ENCODE data around the gene VAMP2.

The VAMP2 gene

DNA sequence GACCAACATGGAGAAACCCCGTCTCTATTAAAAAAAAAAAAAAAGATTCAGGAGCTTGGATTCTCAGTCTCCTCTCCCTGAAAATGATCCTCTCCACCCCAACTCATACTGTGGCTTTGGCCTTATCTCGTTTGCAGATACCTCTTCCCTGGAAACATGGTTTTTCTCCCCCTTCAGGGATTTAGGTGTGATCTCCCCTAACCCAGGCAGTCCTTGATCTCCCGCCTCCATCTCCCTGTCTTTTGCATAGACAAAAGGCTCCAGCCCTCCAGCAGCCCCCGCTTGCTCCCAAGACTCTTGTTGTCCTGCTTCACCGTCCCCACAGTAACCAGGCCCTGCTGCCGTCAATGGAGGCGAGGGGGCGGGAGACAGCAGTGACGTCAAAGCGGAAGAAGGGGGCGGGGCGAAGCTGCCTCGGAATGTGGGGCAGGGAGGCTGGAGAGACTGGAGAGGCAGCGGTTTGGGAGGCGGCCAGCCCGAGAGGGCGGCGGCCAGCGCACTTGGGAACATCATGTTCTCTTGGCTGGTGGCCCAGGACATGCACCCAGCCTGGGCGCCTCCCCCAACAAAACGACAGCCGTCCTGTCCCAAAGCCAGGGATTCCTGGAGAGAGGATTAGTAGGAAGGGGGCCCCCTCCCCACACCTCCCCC, 8.7 kb downstream of the VAMP2 start (continued):
- TF ChIP-seq, protein P1, sequence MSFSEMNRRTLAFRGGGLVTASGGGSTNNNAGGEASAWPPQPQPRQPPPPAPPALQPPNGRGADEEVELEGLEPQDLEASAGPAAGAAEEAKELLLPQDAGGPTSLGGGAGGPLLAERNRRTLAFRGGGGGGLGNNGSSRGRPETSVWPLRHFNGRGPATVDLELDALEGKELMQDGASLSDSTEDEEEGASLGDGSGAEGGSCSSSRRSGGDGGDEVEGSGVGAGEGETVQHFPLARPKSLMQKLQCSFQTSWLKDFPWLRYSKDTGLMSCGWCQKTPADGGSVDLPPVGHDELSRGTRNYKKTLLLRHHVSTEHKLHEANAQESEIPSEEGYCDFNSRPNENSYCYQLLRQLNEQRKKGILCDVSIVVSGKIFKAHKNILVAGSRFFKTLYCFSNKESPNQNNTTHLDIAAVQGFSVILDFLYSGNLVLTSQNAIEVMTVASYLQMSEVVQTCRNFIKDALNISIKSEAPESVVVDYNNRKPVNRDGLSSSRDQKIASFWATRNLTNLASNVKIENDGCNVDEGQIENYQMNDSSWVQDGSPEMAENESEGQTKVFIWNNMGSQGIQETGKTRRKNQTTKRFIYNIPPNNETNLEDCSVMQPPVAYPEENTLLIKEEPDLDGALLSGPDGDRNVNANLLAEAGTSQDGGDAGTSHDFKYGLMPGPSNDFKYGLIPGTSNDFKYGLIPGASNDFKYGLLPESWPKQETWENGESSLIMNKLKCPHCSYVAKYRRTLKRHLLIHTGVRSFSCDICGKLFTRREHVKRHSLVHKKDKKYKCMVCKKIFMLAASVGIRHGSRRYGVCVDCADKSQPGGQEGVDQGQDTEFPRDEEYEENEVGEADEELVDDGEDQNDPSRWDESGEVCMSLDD (tag by site-specific recombination; IDR thresholded peaks at IDR 0.05) = peak; percentile 65; the same call in 1 of the 2 replicates
- TF ChIP-seq ZBTB7A (tag by site-specific recombination; IDR thresholded peaks at IDR 0.05; ENCODE audit: low read depth) (no peak), ZNF677 (tag by site-specific recombination; IDR thresholded peaks at IDR 0.05) (no peak), ZNF701 (tag by site-specific recombination; IDR thresholded peaks at IDR 0.05) (no peak), ZNF121 (tag by site-specific recombination; IDR thresholded peaks at IDR 0.05) (no peak), SETDB1 (IDR thresholded peaks at IDR 0.05; ENCODE audit: insufficient read length, low read length) (no peak), ZNF621 (tag by site-specific recombination; IDR thresholded peaks at IDR 0.05) (no peak), ZNF555 (tag by site-specific recombination; conservative IDR thresholded peaks at IDR 0.05) (no peak), ZNF658 (tag by site-specific recombination; IDR thresholded peaks at IDR 0.05) (no peak), ZNF214 (tag by site-specific recombination; IDR thresholded peaks at IDR 0.05; ENCODE audit: borderline replicate concordance) (no peak), ZNF433 (tag by site-specific recombination; IDR thresholded peaks at IDR 0.05; ENCODE audit: low read depth) (no peak), ZNF19 (tag by site-specific recombination; IDR thresholded peaks at IDR 0.05; ENCODE audit: low read depth) (no peak), ZNF580 (tag by site-specific recombination; IDR thresholded peaks at IDR 0.05) (peak; percentile 56), TCF7L2 (IDR thresholded peaks at IDR 0.05; ENCODE audit: borderline replicate concordance, low read depth, low read length) (no peak), ZBTB48 (tag by site-specific recombination; IDR thresholded peaks at IDR 0.05) (peak; percentile 62; the same call in 1 of the 2 replicates), ZNF544 (tag by site-specific recombination; IDR thresholded peaks at IDR 0.05) (no peak), PATZ1 (tag by site-specific recombination; IDR thresholded peaks at IDR 0.05) (peak; percentile 92), ZBTB17 (tag by site-specific recombination; IDR thresholded peaks at IDR 0.05) (peak; percentile 72), ZNF311 (tag by site-specific recombination; IDR thresholded peaks at IDR 0.05; ENCODE audit: borderline replicate concordance) (no peak), KLF16 (tag by site-specific recombination; IDR thresholded peaks at IDR 0.05) (peak; percentile 97), ZNF560 (tag by site-specific recombination; IDR thresholded peaks at IDR 0.05; ENCODE audit: borderline replicate concordance) (no peak), ZBTB8A (tag by site-specific recombination; IDR thresholded peaks at IDR 0.05) (peak; percentile 83), GLI4 (tag by site-specific recombination; IDR thresholded peaks at IDR 0.05) (no peak), ZSCAN18 (tag by site-specific recombination; IDR thresholded peaks at IDR 0.05) (no peak), ZNF221 (tag by site-specific recombination; IDR thresholded peaks at IDR 0.05; ENCODE audit: borderline replicate concordance) (no peak), ZNF223 (tag by site-specific recombination; IDR thresholded peaks at IDR 0.05) (0 out of 2 replicates have a peak, but pooled peaks have one; percentile 48), ZNF596 (tag by site-specific recombination; IDR thresholded peaks at IDR 0.05) (no peak)
- TF ChIP-seq, protein P2, sequence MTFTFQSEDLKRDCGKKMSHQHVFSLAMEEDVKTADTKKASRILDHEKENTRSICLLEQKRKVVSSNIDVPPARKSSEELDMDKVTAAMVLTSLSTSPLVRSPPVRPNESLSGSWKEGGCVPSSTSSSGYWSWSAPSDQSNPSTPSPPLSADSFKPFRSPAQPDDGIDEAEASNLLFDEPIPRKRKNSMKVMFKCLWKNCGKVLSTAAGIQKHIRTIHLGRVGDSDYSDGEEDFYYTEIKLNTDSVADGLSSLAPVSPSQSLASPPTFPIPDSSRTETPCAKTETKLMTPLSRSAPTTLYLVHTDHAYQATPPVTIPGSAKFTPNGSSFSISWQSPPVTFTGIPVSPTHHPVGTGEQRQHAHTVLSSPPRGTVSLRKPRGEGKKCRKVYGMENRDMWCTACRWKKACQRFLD (tag by site-specific recombination; IDR thresholded peaks at IDR 0.05) = no peak
- TF ChIP-seq, protein P3, sequence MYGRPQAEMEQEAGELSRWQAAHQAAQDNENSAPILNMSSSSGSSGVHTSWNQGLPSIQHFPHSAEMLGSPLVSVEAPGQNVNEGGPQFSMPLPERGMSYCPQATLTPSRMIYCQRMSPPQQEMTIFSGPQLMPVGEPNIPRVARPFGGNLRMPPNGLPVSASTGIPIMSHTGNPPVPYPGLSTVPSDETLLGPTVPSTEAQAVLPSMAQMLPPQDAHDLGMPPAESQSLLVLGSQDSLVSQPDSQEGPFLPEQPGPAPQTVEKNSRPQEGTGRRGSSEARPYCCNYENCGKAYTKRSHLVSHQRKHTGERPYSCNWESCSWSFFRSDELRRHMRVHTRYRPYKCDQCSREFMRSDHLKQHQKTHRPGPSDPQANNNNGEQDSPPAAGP (tag by site-specific recombination; IDR thresholded peaks at IDR 0.05) = no peak; the same call in none of the 2 replicates
- TF ChIP-seq, protein P4, sequence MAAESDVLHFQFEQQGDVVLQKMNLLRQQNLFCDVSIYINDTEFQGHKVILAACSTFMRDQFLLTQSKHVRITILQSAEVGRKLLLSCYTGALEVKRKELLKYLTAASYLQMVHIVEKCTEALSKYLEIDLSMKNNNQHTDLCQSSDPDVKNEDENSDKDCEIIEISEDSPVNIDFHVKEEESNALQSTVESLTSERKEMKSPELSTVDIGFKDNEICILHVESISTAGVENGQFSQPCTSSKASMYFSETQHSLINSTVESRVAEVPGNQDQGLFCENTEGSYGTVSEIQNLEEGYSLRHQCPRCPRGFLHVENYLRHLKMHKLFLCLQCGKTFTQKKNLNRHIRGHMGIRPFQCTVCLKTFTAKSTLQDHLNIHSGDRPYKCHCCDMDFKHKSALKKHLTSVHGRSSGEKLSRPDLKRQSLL (tag by site-specific recombination; IDR thresholded peaks at IDR 0.05) = peak; percentile 85; the same call in 1 of the 2 replicates

Measured in HEK293 (cell line).